Fibroblast of the aortic adventitia (primary cell): ENCODE results near the gene SPEF2. TPM values are rescaled to one million over a fixed set of nuclear protein-coding genes. Genes with fewer than 3 reads are reported as not detected.
A peak's percentile ranks its signal among the peaks of the same experiment; 100 is the strongest.

Experiments
- DNase-seq: peaks from one replicate; pipeline ENCODE4 v3.0.0-alpha.2; 2010; ENCODE audit warnings: low read depth
- H3K4me3 ChIP-seq: 2 replicates; pipeline ENCODE4 v1.5.1; 2011; ENCODE audit warnings: low read depth, mild to moderate bottlenecking, control low read depth, low read length, moderate library complexity
- CTCF ChIP-seq: IDR thresholded peaks from 2 replicates; pipeline ENCODE4 v1.5.1; 2011; ENCODE audit warnings: mild to moderate bottlenecking, low read length, control low read depth, inconsistent platforms; ENCODE audit not compliant: insufficient read depth
- total RNA-seq: library from RNA; depleted of rRNA; stranded (reverse); fragments of >200 nt; gene quantifications from 2 replicates; pipeline ENCODE4 v1.2.3, GENCODE V29; 2012; ENCODE audit warnings: low replicate concordance

The SPEF2 gene
- total RNA-seq, 1 donor, result 5.7 TPM

DNA sequence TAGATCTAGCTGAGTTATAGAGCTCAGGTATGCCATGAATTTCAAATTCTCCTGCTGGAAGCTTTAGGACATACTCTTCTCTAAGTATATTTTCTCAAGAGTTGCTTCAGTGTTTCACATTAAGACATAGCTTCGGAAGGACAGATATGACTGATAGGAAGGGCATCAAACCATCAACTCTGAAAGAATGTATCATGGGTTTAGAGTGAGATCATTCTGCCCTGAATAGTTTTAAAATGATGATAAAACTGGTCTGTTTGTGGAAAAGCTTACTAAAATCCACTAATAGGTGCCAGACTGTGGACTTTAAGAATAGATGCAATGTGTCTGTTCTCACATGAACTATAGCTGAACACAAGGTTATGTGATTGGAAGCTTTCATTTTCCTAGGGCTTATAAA, 8.4 kb downstream of the SPEF2 start:
- H3K4me3 ChIP-seq, result no peak overlapping the region
- no peak for DNase-seq
- no peak for TF ChIP-seq CTCF

DNA sequence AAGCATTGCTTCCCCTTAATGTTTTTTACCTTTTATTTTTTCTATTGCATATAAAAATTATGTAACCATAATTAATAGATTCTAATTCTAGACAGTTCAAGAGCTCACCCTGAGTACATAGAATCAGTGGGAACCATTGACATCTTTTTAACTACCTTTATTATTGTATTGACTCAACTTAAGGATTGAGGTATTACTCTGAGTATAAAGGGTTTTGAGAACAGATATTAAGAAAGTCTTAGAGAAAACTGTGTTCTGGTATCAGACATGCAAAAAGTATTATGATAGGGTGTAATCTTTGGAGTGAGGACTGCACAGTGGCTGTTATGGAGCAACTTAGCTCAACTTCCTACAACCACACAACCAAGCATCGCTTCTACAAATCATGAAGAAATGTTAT, 8.9 kb downstream of the SPEF2 start:
- no peak for TF ChIP-seq CTCF
- H3K4me3 ChIP-seq, result no peak overlapping the region
- no peak for DNase-seq

- no peak for DNase-seq
- H3K4me3 ChIP-seq, result no peak overlapping the region
- TF ChIP-seq CTCF, result no peak
Observed at GRCh38 chr5:35634326-35634725, 16.7 kb downstream of the SPEF2 start.

DNA sequence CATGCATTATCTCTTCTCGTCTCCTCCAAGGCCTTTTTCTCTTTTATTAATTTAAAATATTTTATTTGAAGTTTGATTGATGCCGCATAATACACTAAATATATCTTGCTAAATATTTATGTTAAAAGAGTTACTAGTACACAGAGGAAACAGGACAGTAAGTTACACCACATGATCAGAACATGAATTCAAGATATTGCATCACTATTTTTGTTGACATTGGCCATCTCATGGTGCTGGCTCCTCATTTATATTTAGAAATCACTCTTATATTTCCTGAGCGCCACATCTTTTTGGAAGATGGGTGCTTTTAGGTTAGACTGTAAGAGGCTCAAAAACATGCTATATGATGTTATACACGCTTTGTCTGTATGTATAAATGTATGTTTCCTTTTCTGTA, 23.0 kb downstream of the SPEF2 start:
- TF ChIP-seq CTCF, result no peak
- H3K4me3 ChIP-seq, result no peak overlapping the region
- peak; percentile 2 for DNase-seq

DNA sequence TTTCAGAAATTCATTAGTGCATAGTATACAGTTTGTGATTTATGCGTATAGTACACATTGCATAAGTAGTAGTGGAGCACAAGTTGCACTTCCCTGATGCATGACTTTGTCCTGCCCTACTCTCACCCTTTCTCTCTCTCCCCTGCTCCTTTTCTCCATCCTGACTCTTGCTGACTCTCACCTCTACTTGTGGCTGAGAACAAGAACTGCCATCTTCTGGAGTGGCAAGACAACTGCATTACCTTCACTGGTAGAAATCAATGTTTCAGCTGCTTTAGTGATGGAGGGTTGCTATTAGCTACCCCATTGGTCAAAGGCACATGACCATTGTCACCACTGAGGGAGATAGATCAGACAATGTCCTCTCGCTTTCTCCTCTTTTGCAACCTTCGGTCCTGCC, 26.9 kb downstream of the SPEF2 start:
- DNase-seq, result no peak
- no peak overlapping the region for H3K4me3 ChIP-seq
- no peak for TF ChIP-seq CTCF

DNA sequence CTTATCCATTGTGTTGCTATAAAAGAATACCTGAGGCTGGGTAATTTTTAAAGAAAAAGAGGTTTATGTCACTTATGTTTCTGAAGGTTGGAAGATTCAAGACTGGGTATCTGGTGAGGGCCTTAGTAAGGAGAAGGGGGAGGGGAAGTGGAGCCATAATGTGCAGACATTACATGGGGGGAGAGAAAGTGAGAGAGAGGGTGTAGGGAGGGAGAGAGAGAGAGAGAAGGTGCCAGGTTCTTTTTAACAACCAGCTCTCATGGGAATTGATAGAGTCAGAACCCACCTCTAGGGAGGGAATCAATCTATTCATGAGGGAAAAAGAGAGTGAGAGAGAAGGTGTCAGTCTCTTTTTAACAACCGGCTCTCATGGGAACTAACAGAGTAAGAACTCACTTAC, 29.5 kb downstream of the SPEF2 start:
- no peak for DNase-seq
- no peak for TF ChIP-seq CTCF
- H3K4me3 ChIP-seq, result no peak overlapping the region

- no peak overlapping the region for H3K4me3 ChIP-seq
- no peak for TF ChIP-seq CTCF
- DNase-seq, result no peak
Observed at GRCh38 chr5:35647712-35648111, 30.0 kb downstream of the SPEF2 start.
